ENCODE measurements around the gene SCLY.

SCLY gene

DNA sequence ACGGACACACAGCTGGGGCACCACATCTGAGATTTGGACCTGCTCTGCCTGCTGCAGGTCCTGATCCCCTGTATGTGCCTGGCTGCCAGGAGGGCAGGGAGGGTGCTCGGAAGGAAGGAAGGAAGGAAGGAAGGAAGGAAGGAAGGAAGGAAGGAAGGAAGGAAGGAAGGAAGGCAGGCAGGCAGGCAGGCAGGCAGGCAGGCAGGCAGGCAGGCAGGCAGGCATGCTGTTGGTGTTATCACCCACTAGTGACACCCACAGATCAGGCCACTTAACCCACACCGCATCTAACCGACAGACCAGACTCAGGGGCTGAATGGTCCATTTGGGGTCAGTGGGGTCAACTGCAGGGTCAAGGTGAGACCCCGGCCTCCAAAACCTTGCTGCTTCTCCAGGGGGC is 83.5 kb downstream of the SCLY start:
- no peaks in the 10 kb centered on the region for H3K36me3 ChIP-seq (ENCODE audit: insufficient read depth, low read length)
- no peaks in the 10 kb centered on the region for H3K9me3 ChIP-seq (ENCODE audit: low read length)
- no peak overlapping the region for H2AFZ ChIP-seq (ENCODE audit: low read depth, low read length)
- no peak overlapping the region for H3K4me3 ChIP-seq (ENCODE audit: low read length)
- peaks cover 4% of the 10 kb centered on the region for H3K4me1 ChIP-seq (ENCODE audit: insufficient read depth, low read length)
- H3K27me3 ChIP-seq (ENCODE audit: insufficient read depth, low read length): peaks cover 4% of the 10 kb centered on the region

DNA sequence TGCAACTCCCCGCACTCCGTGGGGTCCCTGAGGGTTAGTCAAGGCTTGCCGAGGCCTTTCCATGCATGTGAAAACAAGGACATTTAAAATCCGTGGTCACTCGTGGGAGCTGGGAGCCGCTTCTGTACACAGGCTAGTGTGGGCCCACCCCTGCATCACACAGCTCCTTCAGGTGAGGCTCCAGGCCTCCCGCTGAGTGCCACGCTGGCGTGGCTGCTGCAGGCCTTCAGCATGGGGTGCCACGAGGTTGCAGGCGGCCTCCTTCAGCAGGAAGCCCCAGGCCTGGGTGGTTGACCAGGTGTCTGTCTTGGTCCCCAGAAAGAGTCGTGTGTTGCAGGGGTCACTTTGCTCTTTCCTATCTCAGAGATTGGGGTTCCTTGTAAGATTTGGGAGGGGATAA is 84.2 kb downstream of the SCLY start:
- Histone ChIP-seq H3K9me3 (ENCODE audit: low read length) (no peaks in the 10 kb centered on the region), H3K36me3 (ENCODE audit: insufficient read depth, low read length) (no peaks in the 10 kb centered on the region)

DNA sequence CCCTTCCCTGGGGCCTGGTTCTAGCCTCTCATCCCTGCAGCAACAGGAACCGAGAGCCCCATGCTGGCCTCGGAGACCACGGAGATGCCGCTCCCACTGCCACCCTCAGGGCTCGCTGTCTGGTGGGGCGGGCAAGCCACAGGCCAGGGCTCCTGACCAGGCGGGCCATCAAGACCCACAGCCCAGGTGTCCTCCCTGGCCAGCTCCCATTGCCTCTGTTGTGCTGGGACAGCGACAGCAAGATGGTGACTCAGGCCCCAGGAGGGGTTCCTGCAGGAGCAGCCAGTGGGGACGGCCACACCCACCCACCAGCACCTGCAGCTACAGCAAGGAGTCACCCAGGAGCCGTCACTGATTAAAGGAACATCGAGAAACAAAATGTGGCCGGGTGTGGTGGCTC is 85.0 kb downstream of the SCLY start:
- Histone ChIP-seq H3K9me3 (ENCODE audit: low read length) (no peaks in the 10 kb centered on the region), H3K27me3 (ENCODE audit: insufficient read depth, low read length) (peaks cover 4% of the 10 kb centered on the region), H3K4me3 (ENCODE audit: low read length) (no peak overlapping the region), H3K4me1 (ENCODE audit: insufficient read depth, low read length) (peaks cover 4% of the 10 kb centered on the region), H2AFZ (ENCODE audit: low read depth, low read length) (no peak overlapping the region), H3K36me3 (ENCODE audit: insufficient read depth, low read length) (no peaks in the 10 kb centered on the region)

More for the DNA sequence above, 84.2 kb downstream of the SCLY start:
- H3K4me1 ChIP-seq (ENCODE audit: insufficient read depth, low read length): peaks cover 4% of the 10 kb centered on the region
- no peak overlapping the region for H2AFZ ChIP-seq (ENCODE audit: low read depth, low read length)
- peaks cover 4% of the 10 kb centered on the region for H3K27me3 ChIP-seq (ENCODE audit: insufficient read depth, low read length)
- H3K4me3 ChIP-seq (ENCODE audit: low read length): no peak overlapping the region

DNA sequence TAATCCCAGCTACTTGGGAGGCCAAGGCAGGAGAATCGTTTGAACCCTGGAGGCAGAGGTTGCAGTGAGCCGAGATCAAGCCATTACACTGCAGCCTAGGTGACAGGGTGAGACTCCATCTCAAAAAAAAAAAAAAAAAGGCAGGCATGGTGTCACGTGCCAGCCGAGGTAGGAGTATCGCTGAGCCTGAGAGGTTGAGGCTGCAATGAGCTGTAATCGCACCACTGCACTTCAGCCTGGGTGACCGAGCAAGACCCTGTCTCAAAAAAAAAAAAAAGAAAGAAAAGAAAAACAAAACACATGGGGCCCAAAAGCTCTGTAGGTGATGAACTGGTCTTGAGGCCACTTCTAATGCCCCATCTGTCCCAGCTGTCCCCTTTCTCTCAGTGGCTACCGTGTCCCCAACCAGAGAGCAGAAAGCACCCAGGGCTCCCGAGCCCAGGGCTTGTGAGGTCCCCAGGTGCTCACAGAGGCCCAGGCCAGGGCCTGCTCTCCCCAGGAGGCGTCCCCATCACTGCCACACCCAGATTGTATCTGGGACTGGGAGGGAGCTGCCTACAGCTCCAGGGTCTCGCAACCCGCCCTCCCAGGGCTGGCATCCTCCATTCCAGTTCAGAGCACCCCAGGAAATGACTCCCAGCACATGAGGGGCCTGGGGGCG is 86.2 kb downstream of the SCLY start:
- Histone ChIP-seq H3K4me3 (ENCODE audit: low read length) (no peak overlapping the region), H3K4me1 (ENCODE audit: insufficient read depth, low read length) (peaks cover 4% of the 10 kb centered on the region), H3K27me3 (ENCODE audit: insufficient read depth, low read length) (no peaks in the 10 kb centered on the region), H2AFZ (ENCODE audit: low read depth, low read length) (no peak overlapping the region), H3K36me3 (ENCODE audit: insufficient read depth, low read length) (no peaks in the 10 kb centered on the region), H3K9me3 (ENCODE audit: low read length) (no peaks in the 10 kb centered on the region)

DNA sequence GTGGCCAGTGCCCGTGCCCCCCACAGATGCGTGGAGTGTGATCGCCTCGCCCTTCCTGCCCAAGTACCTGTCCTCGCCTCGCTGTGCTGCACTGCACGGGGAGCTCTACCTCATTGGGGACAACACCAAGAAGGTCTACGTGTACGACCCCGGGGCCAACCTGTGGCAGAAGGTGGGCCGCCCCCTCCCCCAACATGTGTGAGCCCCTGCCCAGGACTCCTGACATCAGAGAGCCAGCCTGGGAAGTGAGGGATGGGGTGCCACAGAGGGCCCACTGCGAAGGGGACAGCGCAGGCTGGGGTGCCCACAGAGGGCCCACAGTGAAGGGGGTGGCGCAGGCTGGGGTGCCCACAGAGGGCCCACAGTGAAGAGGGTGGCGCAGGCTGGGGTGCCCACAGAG is 88.2 kb downstream of the SCLY start:
- H3K27me3 ChIP-seq (ENCODE audit: insufficient read depth, low read length): no peaks in the 10 kb centered on the region
- H3K4me3 ChIP-seq (ENCODE audit: low read length): no peak overlapping the region
- H3K36me3 ChIP-seq (ENCODE audit: insufficient read depth, low read length): no peaks in the 10 kb centered on the region

More for the DNA sequence above, 88.2 kb downstream of the SCLY start:
- peaks cover 4% of the 10 kb centered on the region for H3K4me1 ChIP-seq (ENCODE audit: insufficient read depth, low read length)
- no peaks in the 10 kb centered on the region for H3K9me3 ChIP-seq (ENCODE audit: low read length)
- H2AFZ ChIP-seq (ENCODE audit: low read depth, low read length): no peak overlapping the region

All from neuron (in vitro differentiated cells).